ENCODE data around the gene NRAS.
A peak's percentile ranks its signal among the peaks of the same experiment; 100 is the strongest.

Gene NRAS

GRCh38 chr1:114676115-114676514 is 40.5 kb downstream of the NRAS start:
- no peak for DNase-seq (ENCODE audit: low read depth)

- DNase-seq (ENCODE audit: low read depth), result no peak
Measured at GRCh38 chr1:114671939-114672275, 44.7 kb downstream of the NRAS start.

GRCh38 chr1:114671011-114671938 is 45.3 kb downstream of the NRAS start:
- DNase-seq (ENCODE audit: low read depth), result no peak

DNA sequence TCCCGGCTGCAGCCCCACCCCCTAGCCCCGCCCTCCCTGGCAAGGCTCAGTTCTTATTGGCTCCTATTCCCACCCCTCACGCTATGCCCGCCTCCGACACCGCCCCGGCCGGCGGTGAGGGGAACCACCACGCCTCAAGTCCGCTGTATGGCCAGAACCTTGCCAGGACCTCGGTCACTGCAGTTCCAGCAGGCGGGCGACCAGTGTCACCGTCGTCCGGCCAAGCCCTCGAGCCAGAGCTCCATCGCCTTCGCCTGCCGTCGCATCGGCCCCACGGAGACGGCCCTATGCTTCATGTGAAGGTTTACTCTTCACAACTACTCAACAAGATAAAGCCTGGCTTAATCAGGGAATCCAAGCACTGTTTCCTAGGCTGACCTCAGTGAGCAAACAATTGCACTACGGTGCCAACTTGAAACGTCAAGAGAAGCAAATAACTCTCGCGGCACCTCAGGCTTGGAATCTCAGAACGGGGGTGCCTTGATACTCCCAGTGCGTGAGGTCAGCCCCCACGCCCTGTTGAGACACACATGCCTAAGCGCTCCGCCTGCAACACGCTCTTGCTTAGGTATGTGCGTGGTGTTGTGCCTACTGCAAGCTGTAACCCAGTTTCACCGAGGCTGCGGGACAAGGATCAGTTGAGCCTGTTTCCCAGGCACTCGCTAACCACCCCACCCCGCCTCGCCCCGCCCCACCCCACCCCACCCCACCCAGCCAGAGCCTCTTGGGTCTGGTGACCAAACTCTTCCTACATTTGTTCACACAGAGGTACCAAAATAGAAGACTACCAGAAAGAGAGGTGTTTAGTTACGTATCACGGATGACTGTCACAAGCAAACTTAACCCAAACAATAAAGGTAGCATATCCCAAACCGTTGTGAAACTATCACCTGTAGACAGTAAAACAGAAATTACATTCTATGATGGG is 46.2 kb downstream of the NRAS start:
- DNase-seq (ENCODE audit: low read depth), result peak; percentile 75

- no peak for DNase-seq (ENCODE audit: low read depth)
Measured at GRCh38 chr1:114669562-114670082, 46.9 kb downstream of the NRAS start, which contains the start of gene DENND2C. Gene DENND2C, minus strand, starts transcription at chr1:114670049. Its CDS starts 44,065 bp downstream, at chr1:114625984.

GRCh38 chr1:114668784-114669561 is 47.6 kb downstream of the NRAS start:
- peak; percentile 24 for DNase-seq (ENCODE audit: low read depth)

- DNase-seq (ENCODE audit: low read depth), result no peak
Measured at GRCh38 chr1:114668373-114668772, 48.2 kb downstream of the NRAS start.

- no peak for DNase-seq (ENCODE audit: low read depth)
Measured at GRCh38 chr1:114666954-114667353, 49.6 kb downstream of the NRAS start.

- DNase-seq (ENCODE audit: low read depth), result no peak
Measured at GRCh38 chr1:114660238-114660637, 56.3 kb downstream of the NRAS start.

All from HS-5 (cell line).